HEK293T (cell line): ENCODE data around the gene YRDC.

Experiments used
- CTCF ChIA-PET: fragments of 350-600 bp; formaldehyde crosslinking; extraction: SDS; loops from one replicate; lab custom pipeline; 2021; ENCODE audit warnings: antibody characterized with exemption, inconsistent platforms; lab: Yijun Ruan, JAX
- POLR2A ChIA-PET: fragments of 350-600 bp; formaldehyde crosslinking; extraction: SDS; loops from one replicate; lab custom pipeline; 2020; ENCODE audit warnings: antibody characterized with exemption, inconsistent platforms; lab: Yijun Ruan, JAX
- DNase-seq: peaks from one replicate; pipeline ENCODE4 v3.0.0; 2012; ENCODE audit warnings: mixed read lengths; ENCODE audit errors: extremely low spot score
- ARNT ChIP-seq: fragments of 450-650 bp; IDR thresholded peaks from 2 replicates; pipeline ENCODE4 v1.6.1; 2017; ENCODE audit warnings: mild to moderate bottlenecking
- BHLHE40 ChIP-seq: fragments of 450-650 bp; IDR thresholded peaks from 2 replicates; pipeline ENCODE4 v1.6.1; 2016; ENCODE audit warnings: mild to moderate bottlenecking, moderate library complexity, borderline replicate concordance
- CTBP1 ChIP-seq: fragments of 450-650 bp; IDR thresholded peaks from 2 replicates; pipeline ENCODE4 v1.6.1; 2016; ENCODE audit warnings: borderline replicate concordance
- ELF4 ChIP-seq: fragments of 450-650 bp; IDR thresholded peaks from 2 replicates; pipeline ENCODE4 v1.6.1; 2017; ENCODE audit warnings: antibody characterized with exemption
- FOXA1 ChIP-seq: fragments of 450-650 bp; IDR thresholded peaks from 2 replicates; pipeline ENCODE4 v1.6.1; 2016; ENCODE audit warnings: mild to moderate bottlenecking
- FOXK2 ChIP-seq: fragments of 450-650 bp; IDR thresholded peaks from 2 replicates; pipeline ENCODE4 v1.6.1; 2016; ENCODE audit warnings: mild to moderate bottlenecking
- FOXM1 ChIP-seq: fragments of 450-650 bp; IDR thresholded peaks from 2 replicates; pipeline ENCODE4 v1.6.1; 2017; ENCODE audit warnings: mild to moderate bottlenecking, borderline replicate concordance
- HDGF ChIP-seq: fragments of 450-650 bp; IDR thresholded peaks from 2 replicates; pipeline ENCODE4 v1.6.1; 2017; ENCODE audit warnings: antibody characterized with exemption, borderline replicate concordance
- L3MBTL2 ChIP-seq: fragments of 450-650 bp; conservative IDR thresholded peaks from 2 replicates; pipeline ENCODE4 v1.6.1; 2016; ENCODE audit warnings: mild to moderate bottlenecking
- LEF1 ChIP-seq: fragments of 450-650 bp; IDR thresholded peaks from 2 replicates; pipeline ENCODE4 v1.6.1; 2017; ENCODE audit warnings: mild to moderate bottlenecking, borderline replicate concordance
- NFRKB ChIP-seq: fragments of 450-650 bp; IDR thresholded peaks from 2 replicates; pipeline ENCODE4 v1.6.1; 2016; ENCODE audit warnings: mild to moderate bottlenecking, moderate library complexity
- SP1 ChIP-seq: fragments of 450-650 bp; IDR thresholded peaks from 2 replicates; pipeline ENCODE4 v1.6.1; 2017
- SUZ12 ChIP-seq: fragments of 450-650 bp; IDR thresholded peaks from 2 replicates; pipeline ENCODE4 v1.6.1; 2016; ENCODE audit warnings: mild to moderate bottlenecking
- TARDBP ChIP-seq: fragments of 450-650 bp; IDR thresholded peaks from 2 replicates; pipeline ENCODE4 v1.6.1; 2016
- ZNF384 ChIP-seq: fragments of 450-650 bp; IDR thresholded peaks from 2 replicates; pipeline ENCODE4 v1.6.1; 2016
- TF ChIP-seq, protein P1 (sequence below): fragments of 450-650 bp; IDR thresholded peaks from 2 replicates; pipeline ENCODE4 v1.6.1; 2016

Gene YRDC, protein sequence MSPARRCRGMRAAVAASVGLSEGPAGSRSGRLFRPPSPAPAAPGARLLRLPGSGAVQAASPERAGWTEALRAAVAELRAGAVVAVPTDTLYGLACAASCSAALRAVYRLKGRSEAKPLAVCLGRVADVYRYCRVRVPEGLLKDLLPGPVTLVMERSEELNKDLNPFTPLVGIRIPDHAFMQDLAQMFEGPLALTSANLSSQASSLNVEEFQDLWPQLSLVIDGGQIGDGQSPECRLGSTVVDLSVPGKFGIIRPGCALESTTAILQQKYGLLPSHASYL

DNA sequence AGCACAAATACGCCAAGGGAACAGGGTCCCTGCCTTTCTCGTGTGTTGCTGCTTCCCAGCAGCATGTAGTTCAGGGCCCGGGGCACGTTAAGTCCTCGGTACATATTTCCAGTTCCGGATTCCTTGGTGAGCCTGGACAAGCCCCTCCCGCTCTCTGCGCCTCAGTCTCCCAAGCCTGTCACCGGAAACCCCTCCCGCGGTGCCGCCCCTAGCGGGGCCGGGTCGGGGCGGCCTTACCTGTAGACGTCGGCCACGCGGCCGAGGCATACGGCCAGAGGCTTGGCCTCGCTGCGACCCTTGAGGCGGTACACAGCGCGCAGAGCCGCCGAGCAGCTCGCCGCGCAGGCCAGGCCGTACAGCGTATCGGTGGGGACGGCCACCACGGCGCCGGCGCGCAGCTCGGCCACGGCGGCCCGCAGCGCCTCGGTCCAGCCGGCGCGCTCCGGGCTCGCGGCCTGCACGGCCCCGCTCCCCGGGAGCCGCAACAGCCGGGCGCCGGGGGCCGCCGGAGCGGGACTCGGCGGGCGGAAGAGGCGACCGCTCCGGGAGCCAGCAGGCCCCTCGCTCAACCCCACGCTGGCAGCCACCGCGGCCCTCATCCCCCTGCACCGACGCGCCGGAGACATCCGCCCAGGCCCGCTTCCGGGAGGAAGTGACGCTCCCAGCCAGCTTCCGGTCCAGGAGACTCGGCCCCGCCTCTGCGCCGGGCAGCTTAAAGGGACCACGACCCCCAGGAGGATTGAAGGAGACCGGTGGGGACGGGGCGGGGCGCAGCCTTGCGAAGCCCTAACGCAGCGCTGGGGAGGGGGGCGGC lies at the start of gene YRDC, which contains the start of gene C1orf122:
Gene YRDC, minus strand, starts transcription at position 654 of the 814 bp plus-strand sequence. Its CDS starts 28 bp downstream, at position 626.
Gene C1orf122, plus strand, starts transcription at position 236 of the 814 bp plus-strand sequence. CDS start 615 bp downstream, outside the sequence.
- ChIA-PET CTCF (no interaction called here), POLR2A (interaction anchor here (0.9 to 5.1 kb wide), 15 partner anchors 9 to 221 kb away, joined by 3 to 32 read pairs (median 4); partner anchors contain the start of genes MANEAL and MTF1)
- no peak for TF ChIP-seq ELF4
- no peak for TF ChIP-seq NFRKB
- peak; percentile 25; the same call in 1 of the 2 replicates for TF ChIP-seq LEF1
- TF ChIP-seq FOXK2, result no peak
- TF ChIP-seq SP1, result no peak
- TF ChIP-seq SUZ12, result no peak
- DNase-seq, result peak; percentile 95

DNA sequence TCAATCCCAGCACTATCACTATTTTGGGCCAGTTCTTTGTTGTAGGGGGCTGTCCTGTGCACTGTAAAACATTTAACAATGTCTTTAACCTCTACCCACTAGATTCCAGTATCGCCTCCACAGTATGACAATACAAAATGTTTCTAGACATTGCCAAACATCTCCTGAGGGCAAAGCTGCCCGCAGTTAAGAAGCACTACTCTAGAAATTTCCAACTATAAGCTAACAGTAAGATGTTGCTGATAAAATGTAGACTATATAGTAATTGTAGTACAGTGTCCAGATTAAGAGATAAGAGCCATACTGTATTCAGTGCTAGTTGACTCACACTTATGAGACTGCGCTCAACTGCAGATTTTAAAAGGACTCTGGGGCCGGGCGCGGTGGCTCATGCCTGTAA lies 46.4 kb upstream of the YRDC start:
- DNase-seq, result no peak
- TF ChIP-seq LEF1 (no peak), HDGF (no peak), SP1 (no peak), ARNT (no peak), TARDBP (no peak), BHLHE40 (no peak), L3MBTL2 (no peak), ZNF384 (no peak), ELF4 (no peak), FOXA1 (no peak), CTBP1 (no peak)
- ChIA-PET POLR2A (no interaction called here), CTCF (no interaction called here)

DNA sequence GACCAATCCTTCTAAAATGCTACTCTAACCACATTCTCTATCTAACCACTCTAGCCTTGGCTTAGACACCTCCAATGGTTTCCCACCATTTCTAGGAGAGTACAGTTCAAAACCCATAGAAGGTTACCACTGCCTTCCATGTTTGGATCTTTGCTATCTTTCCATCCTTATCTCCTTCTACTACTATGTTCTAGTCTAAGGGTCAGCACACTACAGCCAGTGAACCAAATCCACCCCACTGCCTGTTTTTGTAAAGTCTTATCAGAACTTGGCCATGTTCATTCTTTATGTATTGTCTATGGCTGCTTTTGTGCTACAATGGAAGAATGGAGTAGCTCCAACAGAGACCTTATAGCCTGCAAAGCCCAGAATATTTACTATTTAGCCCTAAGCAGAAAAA lies 45.1 kb upstream of the YRDC start:
- ChIA-PET POLR2A (no interaction called here), CTCF (no interaction called here)
- DNase-seq, result no peak
- TF ChIP-seq ELF4 (no peak), TARDBP (no peak), FOXM1 (no peak)

DNA sequence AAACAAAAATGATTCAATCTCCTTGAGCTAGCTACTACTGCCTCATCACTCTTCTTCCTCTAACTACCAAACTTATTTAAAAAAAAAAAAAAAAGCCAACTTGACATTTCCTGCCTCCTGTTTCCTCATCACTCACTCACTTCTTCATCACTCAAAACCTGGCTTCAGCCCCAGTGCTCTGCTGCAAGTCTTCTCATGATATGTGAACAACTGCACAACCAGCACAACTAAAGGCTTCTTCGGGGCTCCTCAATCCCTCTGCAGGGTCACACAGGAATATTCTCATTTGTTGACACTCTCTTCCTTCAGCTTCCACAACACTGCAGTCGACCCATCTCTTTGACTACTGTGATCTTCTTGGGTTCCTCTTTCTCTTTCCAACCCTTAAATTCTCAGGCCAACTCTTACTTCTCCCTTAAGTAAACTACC lies 43.8 kb upstream of the YRDC start:
- ChIA-PET CTCF (interaction anchor here (1.0 to 1.2 kb wide), 2 partner anchors 8 to 11 kb away, joined by 3 read pairs; no protein-coding TSS in a partner anchor), POLR2A (interaction anchor here (0.9 to 2.7 kb wide), 2 partner anchors 8 to 12 kb away, joined by 4 to 13 read pairs; partner anchors contain the start of gene MTF1)
- no peak for TF ChIP-seq LEF1
- TF ChIP-seq, protein P1, sequence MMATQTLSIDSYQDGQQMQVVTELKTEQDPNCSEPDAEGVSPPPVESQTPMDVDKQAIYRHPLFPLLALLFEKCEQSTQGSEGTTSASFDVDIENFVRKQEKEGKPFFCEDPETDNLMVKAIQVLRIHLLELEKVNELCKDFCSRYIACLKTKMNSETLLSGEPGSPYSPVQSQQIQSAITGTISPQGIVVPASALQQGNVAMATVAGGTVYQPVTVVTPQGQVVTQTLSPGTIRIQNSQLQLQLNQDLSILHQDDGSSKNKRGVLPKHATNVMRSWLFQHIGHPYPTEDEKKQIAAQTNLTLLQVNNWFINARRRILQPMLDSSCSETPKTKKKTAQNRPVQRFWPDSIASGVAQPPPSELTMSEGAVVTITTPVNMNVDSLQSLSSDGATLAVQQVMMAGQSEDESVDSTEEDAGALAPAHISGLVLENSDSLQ, result no peak
- TF ChIP-seq BHLHE40, result no peak
- no peak for TF ChIP-seq ZNF384
- TF ChIP-seq FOXM1, result no peak
- no peak for TF ChIP-seq SUZ12
- DNase-seq, result no peak

DNA sequence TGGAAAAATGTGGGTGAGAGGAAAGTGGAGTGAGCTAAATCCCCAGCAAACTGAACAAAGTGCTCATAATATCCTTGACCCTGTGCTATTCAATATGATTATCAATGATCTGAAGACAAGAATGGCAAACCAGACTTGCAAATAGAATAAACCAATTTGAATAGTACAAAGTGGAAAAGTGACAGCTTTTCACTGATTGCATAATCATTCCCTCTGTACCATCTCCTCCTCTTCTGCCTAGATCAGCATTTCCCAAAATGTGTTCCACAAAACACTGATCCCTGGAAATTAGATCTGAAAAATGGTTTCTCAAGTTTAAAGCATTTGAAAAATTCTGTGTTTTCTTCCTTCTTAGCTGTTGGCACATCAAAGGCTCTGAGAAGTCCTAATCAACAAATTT lies 43.3 kb upstream of the YRDC start:
- TF ChIP-seq ZNF384 (no peak), SP1 (no peak), HDGF (no peak), FOXA1 (no peak), L3MBTL2 (no peak), BHLHE40 (no peak), FOXK2 (no peak), CTBP1 (no peak), ARNT (no peak), TARDBP (no peak), NFRKB (no peak), FOXM1 (no peak), LEF1 (no peak), SUZ12 (no peak)
- POLR2A ChIA-PET, result interaction anchor here (2.2 to 2.7 kb wide), 2 partner anchors 8 to 43 kb away, joined by 7 to 13 read pairs; partner anchors contain the start of genes C1orf122, MTF1 and YRDC
- CTCF ChIA-PET, result interaction anchor here (1.0 to 1.2 kb wide), 3 partner anchors 9 to 11 kb away, joined by 3 to 6 read pairs (median 3); no protein-coding TSS in a partner anchor

DNA sequence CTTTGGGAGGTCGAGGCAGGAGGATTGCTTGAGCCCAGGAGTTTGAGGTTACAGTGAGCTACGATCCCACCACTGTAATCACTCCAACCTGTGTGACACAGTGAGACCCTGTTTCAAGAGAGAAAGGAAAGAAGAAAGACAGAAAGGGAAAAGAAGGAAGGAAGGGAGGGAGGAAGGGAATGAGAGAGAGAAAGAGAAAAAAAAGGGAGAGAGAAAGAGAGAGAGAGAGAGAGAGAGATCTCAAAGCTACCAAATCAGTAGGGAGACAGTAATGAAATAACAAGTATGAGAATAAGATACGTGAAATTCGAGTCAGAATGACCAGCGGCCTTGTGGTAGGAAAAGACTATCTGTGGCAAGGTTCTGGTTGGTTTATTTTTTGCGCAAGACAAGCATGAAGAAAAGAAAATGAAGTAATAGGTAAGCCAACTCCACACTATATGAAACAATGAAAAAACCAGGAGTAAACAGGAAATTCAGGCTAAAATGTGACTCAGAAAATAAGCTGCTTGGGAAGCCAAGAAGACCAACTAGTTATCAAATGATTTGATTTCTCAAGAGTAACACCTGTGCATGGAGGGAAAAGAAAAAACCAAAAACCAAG lies 42.4 kb upstream of the YRDC start:
- no peak for DNase-seq
- ChIA-PET CTCF (interaction anchor here (1.1 kb wide), 1 partner anchor 9 kb away, joined by 6 read pairs; no protein-coding TSS in a partner anchor), POLR2A (interaction anchor here (2.2 to 2.7 kb wide), 2 partner anchors 9 to 43 kb away, joined by 7 to 13 read pairs; partner anchors contain the start of genes C1orf122, MTF1 and YRDC)
- TF ChIP-seq HDGF (no peak), FOXK2 (no peak), TARDBP (no peak), SUZ12 (no peak), CTBP1 (no peak), L3MBTL2 (no peak), NFRKB (no peak), FOXA1 (no peak), BHLHE40 (no peak), ELF4 (no peak), FOXM1 (no peak), LEF1 (no peak), SP1 (no peak), ARNT (no peak), ZNF384 (no peak)
- TF ChIP-seq, protein P1, result no peak

More for the DNA sequence above, 43.3 kb upstream of the YRDC start:
- DNase-seq, result no peak
